Trophoblast cell (in vitro differentiated cells and primary cell): ENCODE data around the gene JRKL.
"Not testable (repeated sequence)": the region's sequence is repeated elsewhere in the genome, so short reads cannot be mapped to it uniquely, and the experiment has no call there.

ENCODE experiments used
- DNase-seq, 2 donors: peaks; one replicate each; pipeline ENCODE4 v3.0.0-alpha.2; 2016
- H2AFZ ChIP-seq: 2 replicates; pipeline ENCODE4 v1.6.1; 2013; ENCODE audit warnings: low read length, moderate library complexity, mild to moderate bottlenecking; ENCODE audit not compliant: insufficient read depth, poor library complexity
- H2AK5ac ChIP-seq: 2 replicates; pipeline ENCODE4 v1.6.1; 2013; ENCODE audit warnings: mild to moderate bottlenecking, low read length
- H2BK120ac ChIP-seq: 2 replicates; pipeline ENCODE4 v1.6.1; 2013; ENCODE audit warnings: low read length, mild to moderate bottlenecking, moderate library complexity; ENCODE audit not compliant: insufficient read depth, poor library complexity
- H2BK12ac ChIP-seq: 2 replicates; pipeline ENCODE4 v1.6.1; 2013; ENCODE audit warnings: mild to moderate bottlenecking, low read length, moderate library complexity
- H2BK5ac ChIP-seq: 2 replicates; pipeline ENCODE4 v1.6.1; 2013; ENCODE audit warnings: low read length, low read depth, moderate library complexity, mild to moderate bottlenecking; ENCODE audit not compliant: poor library complexity
- H3K14ac ChIP-seq: 2 replicates; pipeline ENCODE4 v1.6.1; 2013; ENCODE audit warnings: mild to moderate bottlenecking, low read length
- H3K18ac ChIP-seq: 2 replicates; pipeline ENCODE4 v1.6.1; 2013; ENCODE audit warnings: mild to moderate bottlenecking, low read length
- H3K23ac ChIP-seq: 2 replicates; pipeline ENCODE4 v1.6.1; 2013; ENCODE audit warnings: low read length
- H3K27ac ChIP-seq: 2 replicates; pipeline ENCODE4 v1.5.1; 2013; ENCODE audit warnings: low read depth, mild to moderate bottlenecking, inconsistent platforms, low read length, moderate library complexity
- H3K27me3 ChIP-seq: 2 replicates; pipeline ENCODE4 v1.6.1; 2013; ENCODE audit warnings: inconsistent platforms, mild to moderate bottlenecking, low read length, moderate library complexity; ENCODE audit not compliant: insufficient read depth
- H3K36me3 ChIP-seq, 2 experiments: 1 replicate in 1 of 2; 2 replicates in 1 of 2; pipeline ENCODE4 v1.6.1; 2013; ENCODE audit warnings: low read length in 2 of 2, mild to moderate bottlenecking in 2 of 2, moderate library complexity in 1 of 2; ENCODE audit not compliant: insufficient read depth in 2 of 2, control insufficient read depth in 1 of 2
- H3K4ac ChIP-seq: 2 replicates; pipeline ENCODE4 v1.6.1; 2013; ENCODE audit warnings: low read depth, mild to moderate bottlenecking, low read length, moderate library complexity
- H3K4me1 ChIP-seq, 2 experiments: 1 replicate in 1 of 2; 2 replicates in 1 of 2; pipeline ENCODE4 v1.6.1; 2013; ENCODE audit warnings: low read length in 2 of 2, mild to moderate bottlenecking in 2 of 2, moderate library complexity in 1 of 2; ENCODE audit not compliant: insufficient read depth in 2 of 2, control insufficient read depth in 1 of 2
- H3K4me2 ChIP-seq: 2 replicates; pipeline ENCODE4 v1.6.1; 2013; ENCODE audit warnings: inconsistent platforms, mild to moderate bottlenecking, low read length, moderate library complexity
- H3K4me3 ChIP-seq: 2 replicates; pipeline ENCODE4 v1.5.1; 2013; ENCODE audit warnings: mild to moderate bottlenecking, low read depth, low read length, inconsistent platforms
- H3K79me1 ChIP-seq: one replicate; pipeline ENCODE4 v1.6.1; 2013; ENCODE audit warnings: low read length
- H3K79me2 ChIP-seq: 2 replicates; pipeline ENCODE4 v1.6.1; 2013; ENCODE audit warnings: low read length, mild to moderate bottlenecking; ENCODE audit not compliant: control insufficient read depth, insufficient read depth, poor library complexity
- H3K9ac ChIP-seq: 2 replicates; pipeline ENCODE4 v1.6.1; 2013; ENCODE audit warnings: mild to moderate bottlenecking, low read length
- H3K9me3 ChIP-seq: 2 replicates; pipeline ENCODE4 v1.6.1; 2013; ENCODE audit warnings: low read depth, mild to moderate bottlenecking, control low read depth, inconsistent platforms, low read length; ENCODE audit not compliant: insufficient read depth
- H4K12ac ChIP-seq: 2 replicates; pipeline ENCODE4 v1.6.1; 2013; ENCODE audit warnings: low read depth, mild to moderate bottlenecking, low read length, moderate library complexity
- H4K8ac ChIP-seq: 2 replicates; pipeline ENCODE4 v1.6.1; 2013; ENCODE audit warnings: low read depth, mild to moderate bottlenecking, low read length, moderate library complexity
- H4K91ac ChIP-seq: one replicate; pipeline ENCODE4 v1.6.1; 2013; ENCODE audit warnings: low read depth, mild to moderate bottlenecking, low read length, moderate library complexity
- WGBS: extraction: QIAGEN DNeasy Blood & Tissue Kit; methylation state at CpG from one replicate; pipeline ENCODE4 v1.1.7; 2013; ENCODE audit warnings: missing lambda C conversion rate; ENCODE audit not compliant: insufficient read length, insufficient coverage; ENCODE audit errors: extremely low coverage; 5-methylcytosine and 5-hydroxymethylcytosine counted together

The JRKL gene

GRCh38 chr11:96400697-96401096, 10.9 kb downstream of the JRKL start:
- Histone ChIP-seq H3K36me3 (no peaks in the 10 kb centered on the region), H3K4me2 (no peak overlapping the region), H3K27ac (no peak overlapping the region), H4K91ac (no peak overlapping the region), H2BK120ac (no peak overlapping the region), H2BK12ac (no peak overlapping the region), H4K8ac (no peak overlapping the region), H3K9ac (no peak overlapping the region), H2AFZ (no peak overlapping the region), H3K4ac (no peak overlapping the region), H3K9me3 (no peaks in the 10 kb centered on the region), H3K4me1 (peaks cover 0 to 3% of the 10 kb centered on the region in 2 experiments), H2BK5ac (no peak overlapping the region), H3K18ac (no peak overlapping the region), H3K79me1 (no peaks in the 10 kb centered on the region), H3K4me3 (no peak overlapping the region), H2AK5ac (no peak overlapping the region), H4K12ac (no peak overlapping the region), H3K14ac (no peak overlapping the region), H3K27me3 (no peaks in the 10 kb centered on the region), H3K23ac (no peak overlapping the region), H3K79me2 (no peaks in the 10 kb centered on the region)
- no peak for DNase-seq
- no CpG with 5 or more reads among the region's 1 CpG for WGBS

GRCh38 chr11:96411412-96411811, 21.6 kb downstream of the JRKL start:
- peak overlapping the region; percentile 40 for H3K4me3 ChIP-seq
- not testable (repeated sequence) for H3K79me1 ChIP-seq, H2BK12ac ChIP-seq, H3K27ac ChIP-seq, H3K4me1 ChIP-seq, H2AK5ac ChIP-seq, H3K9me3 ChIP-seq, H2BK5ac ChIP-seq, H3K4ac ChIP-seq, H3K23ac ChIP-seq, H3K9ac ChIP-seq, H3K4me2 ChIP-seq, H3K18ac ChIP-seq, H2AFZ ChIP-seq, H4K12ac ChIP-seq, H3K79me2 ChIP-seq, H3K27me3 ChIP-seq, H3K14ac ChIP-seq, H2BK120ac ChIP-seq, H3K36me3 ChIP-seq
- DNase-seq: peak in 1 of 2 donors; percentile 25
- H4K91ac ChIP-seq: peak overlapping the region; percentile 77
- 100% methylated on average over 1 of the region's 18 CpGs for WGBS
- peak overlapping the region; percentile 84 for H4K8ac ChIP-seq

DNA sequence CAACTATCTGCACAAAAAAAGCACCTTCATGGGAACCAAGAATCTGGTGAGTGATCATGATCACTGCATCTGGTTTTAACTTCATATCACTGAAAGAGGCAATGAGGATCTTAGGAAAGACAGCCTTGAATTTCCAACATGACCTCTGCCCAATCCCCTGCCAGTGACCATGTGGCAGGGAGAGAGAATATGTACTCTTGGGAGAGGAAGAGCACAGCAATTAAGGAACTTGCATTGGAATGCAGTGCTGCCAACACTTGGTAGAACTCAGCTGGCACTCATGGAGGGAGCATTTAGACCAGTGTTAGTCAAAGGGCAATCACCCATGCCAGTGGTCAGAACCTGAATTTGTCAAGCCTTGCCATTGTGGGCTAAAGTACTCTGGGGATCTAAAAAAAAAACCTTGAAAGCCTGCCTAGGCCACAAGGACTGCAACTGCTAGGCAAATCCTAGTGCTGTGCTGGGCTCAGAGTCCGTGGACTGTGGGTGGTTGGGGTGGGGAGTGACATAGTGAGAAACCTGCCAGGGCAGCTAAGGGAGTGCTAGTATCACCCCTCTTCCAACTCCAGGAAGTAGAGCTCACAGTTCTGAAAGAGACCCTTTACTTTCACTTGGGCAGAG, 23.1 kb downstream of the JRKL start:
- Histone ChIP-seq H3K14ac (no peak overlapping the region), H4K8ac (no peak overlapping the region), H4K12ac (no peak overlapping the region), H2BK5ac (no peak overlapping the region), H3K79me2 (no peaks in the 10 kb centered on the region), H4K91ac (no peak overlapping the region), H3K4me2 (no peak overlapping the region), H3K4me3 (no peak overlapping the region), H2AFZ (no peak overlapping the region), H2BK120ac (no peak overlapping the region), H2AK5ac (no peak overlapping the region), H3K4me1 (no peaks in the 10 kb centered on the region), H3K18ac (no peak overlapping the region), H3K23ac (no peak overlapping the region), H3K9me3 (no peaks in the 10 kb centered on the region), H3K79me1 (peaks cover 1% of the 10 kb centered on the region), H3K36me3 (no peaks in the 10 kb centered on the region), H3K27me3 (no peaks in the 10 kb centered on the region), H3K4ac (no peak overlapping the region), H3K27ac (no peak overlapping the region), H2BK12ac (no peak overlapping the region), H3K9ac (no peak overlapping the region)
- no peak for DNase-seq
- no CpG with 5 or more reads among the region's 1 CpG for WGBS

DNA sequence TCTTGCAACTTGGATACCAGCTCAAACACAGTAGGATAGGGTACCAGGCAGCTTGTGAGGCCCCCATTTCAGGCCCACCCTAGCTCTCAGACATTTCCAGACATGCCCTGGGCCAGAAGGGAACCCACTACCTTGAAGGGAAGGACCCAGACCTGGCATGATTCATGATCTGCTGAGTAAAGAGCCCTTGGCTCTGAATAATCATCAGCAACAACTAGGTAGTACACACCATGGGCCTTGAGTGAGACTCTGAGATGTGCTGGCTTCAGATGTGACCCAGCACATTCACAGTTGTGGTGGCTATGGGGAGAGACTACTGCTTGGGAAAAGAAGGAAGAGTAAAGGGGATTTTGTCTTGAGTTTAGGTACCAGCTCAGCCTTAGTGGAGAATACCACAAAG, 23.6 kb downstream of the JRKL start:
- no peak overlapping the region for H3K27ac ChIP-seq
- H2AFZ ChIP-seq: no peak overlapping the region
- no peaks in the 10 kb centered on the region for H3K4me1 ChIP-seq
- no peak overlapping the region for H3K4ac ChIP-seq
- H3K9ac ChIP-seq: no peak overlapping the region
- H3K27me3 ChIP-seq: no peaks in the 10 kb centered on the region
- no peak overlapping the region for H3K18ac ChIP-seq
- no peak overlapping the region for H2BK5ac ChIP-seq
- H3K14ac ChIP-seq: no peak overlapping the region
- H3K4me3 ChIP-seq: no peak overlapping the region
- H4K12ac ChIP-seq: no peak overlapping the region
- no peak overlapping the region for H2AK5ac ChIP-seq
- no peaks in the 10 kb centered on the region for H3K36me3 ChIP-seq
- H4K91ac ChIP-seq: no peak overlapping the region
- no peak overlapping the region for H2BK12ac ChIP-seq
- H2BK120ac ChIP-seq: no peak overlapping the region
- H3K79me1 ChIP-seq: peaks cover 1% of the 10 kb centered on the region
- no peak overlapping the region for H3K4me2 ChIP-seq
- no peak overlapping the region for H3K23ac ChIP-seq
- no peaks in the 10 kb centered on the region for H3K79me2 ChIP-seq
- H3K9me3 ChIP-seq: no peaks in the 10 kb centered on the region
- no peak for DNase-seq
- H4K8ac ChIP-seq: no peak overlapping the region
